HG03280 (cell line): ENCODE data around the gene PZP.

ENCODE experiments used
- ATAC-seq: cut with Tn5 transposase; IDR thresholded peaks from one replicate; pipeline ENCODE4 v1.9.1; 2021; ENCODE audit warnings: mild to moderate bottlenecking, moderate library complexity; ENCODE audit not compliant: unreplicated experiment

The PZP gene

GRCh38 chr12:9127484-9127883 lies 80.7 kb downstream of the PZP start:
- no peak for ATAC-seq

GRCh38 chr12:9124383-9125031 lies 83.7 kb downstream of the PZP start:
- no peak for ATAC-seq

- no peak for ATAC-seq
Observed at GRCh38 chr12:9123781-9124382, 84.3 kb downstream of the PZP start.

- no peak for ATAC-seq
Observed at GRCh38 chr12:9122091-9122609, 86.0 kb downstream of the PZP start.

- ATAC-seq: no peak
Observed at GRCh38 chr12:9120487-9121184, 87.6 kb downstream of the PZP start.

GRCh38 chr12:9118158-9118557 lies 90.0 kb downstream of the PZP start:
- ATAC-seq: no peak

GRCh38 chr12:9115731-9116559 lies 92.2 kb downstream of the PZP start, which contains the start of gene A2M:
Gene A2M (minus strand): TSS chr12:9115919. CDS start chr12:9115849, 70 bp downstream.
- no peak for ATAC-seq

- ATAC-seq: no peak
Observed at GRCh38 chr12:9114946-9115345, 93.2 kb downstream of the PZP start.

- no peak for ATAC-seq
Observed at GRCh38 chr12:9113987-9114309, 94.2 kb downstream of the PZP start.

GRCh38 chr12:9113296-9113986 lies 94.8 kb downstream of the PZP start:
- no peak for ATAC-seq

GRCh38 chr12:9112076-9112853 lies 95.9 kb downstream of the PZP start:
- no peak for ATAC-seq

GRCh38 chr12:9111525-9111924 lies 96.7 kb downstream of the PZP start:
- ATAC-seq: no peak

GRCh38 chr12:9109737-9110491 lies 98.3 kb downstream of the PZP start:
- no peak for ATAC-seq

GRCh38 chr12:9109213-9109522 lies 99.0 kb downstream of the PZP start:
- ATAC-seq: no peak

- ATAC-seq: no peak
Observed at GRCh38 chr12:9108504-9109212, 99.5 kb downstream of the PZP start.

- no peak for ATAC-seq
Observed at GRCh38 chr12:9107542-9107873, 100.7 kb downstream of the PZP start.

- no peak for ATAC-seq
Observed at GRCh38 chr12:9106610-9107541, 101.3 kb downstream of the PZP start.

GRCh38 chr12:9106067-9106466 lies 102.1 kb downstream of the PZP start:
- ATAC-seq: no peak
